Measurements from ENCODE around the gene RIBC1. TPM values are rescaled to one million over a fixed set of nuclear protein-coding genes. Genes with fewer than 3 reads are reported as not detected.

RIBC1 gene
- total RNA-seq, 1 experiment from 2014 or later: 2.6 TPM

Other genes starting within 250 kb of the RIBC1 start
- gene KDM5C, start 197.7 kb upstream of the RIBC1 start, total RNA-seq (2014; rRNA removed; shearing (Covaris generic)): 41.9 and 58.7 TPM in 2 replicates
- 17.2 and 21.3 TPM in 2 replicates for gene IQSEC2, start 141.3 kb upstream of the RIBC1 start, total RNA-seq (2014; rRNA removed; shearing (Covaris generic))
- gene SMC1A, start 219 bp upstream of the RIBC1 start, total RNA-seq (2014; rRNA removed; shearing (Covaris generic)): 32.5 and 54.9 TPM in 2 replicates
- gene HSD17B10, start 11.5 kb downstream of the RIBC1 start, total RNA-seq (2014; rRNA removed; shearing (Covaris generic)): 128 and 156 TPM in 2 replicates

Data from A172 (cell line).